NCI-H1105 (cell line): Measurements from ENCODE around the gene OTUD5.
"Not testable (repeated sequence)": the region's sequence is repeated elsewhere in the genome, so short reads cannot be mapped to it uniquely, and the experiment has no call there.

Experiments
- DNase-seq: peaks from one replicate; lab custom pipeline; 2025; lab: John Stamatoyannopoulos, UW

The OTUD5 gene

DNA sequence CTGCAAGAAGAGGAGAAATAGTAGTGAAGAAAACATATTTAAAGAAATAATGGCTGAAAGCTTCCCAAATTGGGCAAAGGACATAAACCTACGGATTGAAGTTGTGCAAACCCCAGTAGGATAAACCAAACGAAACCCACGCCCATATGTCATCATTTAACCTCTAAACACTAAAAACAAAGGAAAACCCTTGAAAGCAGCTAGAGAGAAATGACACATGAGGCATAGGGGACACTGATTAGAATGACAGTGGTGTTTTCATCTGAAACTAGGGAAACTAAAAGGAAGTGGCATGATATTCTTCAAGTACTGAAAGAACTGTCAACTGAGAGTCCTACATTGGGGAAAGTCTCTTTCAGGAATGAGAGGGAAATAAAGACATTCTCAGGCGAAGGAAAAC is 80.5 kb downstream of the OTUD5 start:
- not testable (repeated sequence) for DNase-seq
